Thyroid gland (tissue), 4 donors: ENCODE measurements around the gene DNAJB1.

ENCODE experiments used
- CTCF ChIP-seq, 6 experiments: fragments of 200-600 bp in 3 of 6; fragments of 450-650 bp in 3 of 6; sonication (generic) in 3 of 6; IDR thresholded peaks; one replicate each; pipeline ENCODE4 v1.5.1; 2016 to 2019; ENCODE audit warnings: antibody characterized with exemption in 6 of 6, mild to moderate bottlenecking in 2 of 6, inconsistent platforms in 1 of 6, moderate library complexity in 1 of 6
- POLR2A ChIP-seq, 2 donors: fragments of 450-650 bp; IDR thresholded peaks; one replicate each; pipeline ENCODE4 v1.6.1; 2017; ENCODE audit warnings: antibody characterized with exemption in 2 of 2, mild to moderate bottlenecking in 2 of 2, moderate library complexity in 1 of 2

- TF ChIP-seq CTCF (IDR thresholded peaks at IDR 0.05) (no peak), POLR2A (IDR thresholded peaks at IDR 0.05) (no peak)
Observed at GRCh38 chr19:14492756-14493337, 25.4 kb downstream of the DNAJB1 start.
